NCI-H510A treated with DMSO at 0.1 percent for 48 hours (cell line): ENCODE results near the gene TIRAP.
"Not testable (repeated sequence)": the region's sequence is repeated elsewhere in the genome, so short reads cannot be mapped to it uniquely, and the experiment has no call there.

Experiments
- DNase-seq: peaks from one replicate; lab custom pipeline; 2025; lab: John Stamatoyannopoulos, UW

The TIRAP gene, protein sequence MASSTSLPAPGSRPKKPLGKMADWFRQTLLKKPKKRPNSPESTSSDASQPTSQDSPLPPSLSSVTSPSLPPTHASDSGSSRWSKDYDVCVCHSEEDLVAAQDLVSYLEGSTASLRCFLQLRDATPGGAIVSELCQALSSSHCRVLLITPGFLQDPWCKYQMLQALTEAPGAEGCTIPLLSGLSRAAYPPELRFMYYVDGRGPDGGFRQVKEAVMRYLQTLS

DNA sequence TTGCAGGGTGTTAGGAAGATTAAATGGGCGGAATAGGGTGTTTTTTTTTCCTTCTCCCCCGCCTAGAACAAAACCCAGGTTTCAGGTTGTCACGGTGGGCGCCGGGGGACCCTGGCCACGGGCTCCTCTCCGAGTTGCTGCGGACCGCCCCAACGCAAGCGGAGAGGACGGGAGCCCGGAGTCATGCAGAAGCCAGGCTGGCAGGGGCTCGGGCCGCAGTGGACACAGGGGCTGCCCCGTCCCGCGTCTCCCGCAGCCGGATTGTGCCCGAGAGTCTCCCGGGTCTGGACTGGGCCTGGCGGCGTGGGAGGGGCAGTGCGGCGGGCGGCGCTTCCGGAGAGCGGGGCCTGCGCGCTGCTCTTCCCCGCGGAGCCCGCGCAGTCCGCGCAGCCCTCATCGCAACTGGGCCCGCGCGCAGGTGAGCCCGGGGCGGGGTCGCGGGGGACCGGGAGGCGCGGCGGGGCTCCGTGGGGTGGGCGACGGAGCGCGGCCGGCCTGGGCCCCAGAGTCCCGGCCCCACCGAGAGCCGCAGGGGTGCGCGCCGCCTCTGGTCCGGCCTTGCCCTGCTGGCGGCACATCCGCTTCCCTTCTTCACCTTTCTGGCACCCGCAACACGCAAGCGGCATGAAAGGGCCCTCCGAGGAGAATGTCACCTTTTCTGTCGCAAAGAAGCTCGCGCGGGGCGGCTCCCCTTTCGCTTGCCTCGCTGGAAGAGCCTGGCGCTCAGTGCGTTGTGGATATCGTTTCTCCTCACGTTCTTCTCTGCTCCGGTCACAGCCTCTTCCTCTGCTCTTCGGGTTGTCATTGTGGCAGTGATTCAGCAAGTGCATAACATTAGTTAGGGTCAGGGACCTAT is at the start of gene TIRAP:
Gene TIRAP, plus strand, starts transcription at position 358 of the 856 bp plus-strand sequence. CDS start 7,802 bp downstream, outside the sequence.
- DNase-seq, result peak; percentile 60

DNA sequence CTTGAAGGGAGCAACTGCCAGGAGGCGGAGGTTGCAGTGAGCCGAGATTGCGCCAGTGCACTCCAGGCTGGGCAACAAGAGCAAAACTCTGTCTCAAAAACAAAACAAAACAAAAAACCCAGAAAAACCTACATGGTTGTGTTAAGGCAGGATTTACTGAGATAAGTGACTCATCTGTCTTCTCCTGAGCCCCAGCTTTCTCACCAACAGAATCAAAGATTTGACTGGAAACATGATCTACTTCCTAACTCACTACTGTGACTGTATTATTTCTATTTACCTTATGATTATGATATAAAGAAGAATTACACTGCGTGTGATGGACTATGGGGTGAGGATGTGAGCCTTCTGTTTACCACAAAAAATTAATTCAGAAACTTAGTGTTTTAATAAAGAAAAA is 49.5 kb upstream of the TIRAP start:
- no peak for DNase-seq

DNA sequence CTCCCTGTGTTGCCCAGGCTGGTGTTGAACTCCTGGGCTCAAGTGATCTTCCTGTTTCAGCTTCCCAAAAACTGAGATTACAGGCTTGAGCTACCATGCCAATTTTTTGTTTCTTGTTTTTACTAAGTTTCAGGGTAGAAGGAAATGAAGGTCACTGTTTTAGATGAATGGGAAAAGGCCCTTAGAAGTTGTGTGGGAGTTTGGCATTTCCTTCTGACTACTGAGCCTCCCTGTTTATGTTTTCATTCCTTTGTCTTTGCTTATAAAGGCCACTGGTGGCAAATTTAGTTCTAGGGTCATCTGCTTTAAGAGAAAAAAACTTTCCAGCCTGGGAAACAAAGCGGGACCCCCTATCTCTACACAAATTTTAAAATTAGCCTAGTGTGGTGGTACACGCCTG is 36.3 kb upstream of the TIRAP start:
- DNase-seq, result no peak

DNA sequence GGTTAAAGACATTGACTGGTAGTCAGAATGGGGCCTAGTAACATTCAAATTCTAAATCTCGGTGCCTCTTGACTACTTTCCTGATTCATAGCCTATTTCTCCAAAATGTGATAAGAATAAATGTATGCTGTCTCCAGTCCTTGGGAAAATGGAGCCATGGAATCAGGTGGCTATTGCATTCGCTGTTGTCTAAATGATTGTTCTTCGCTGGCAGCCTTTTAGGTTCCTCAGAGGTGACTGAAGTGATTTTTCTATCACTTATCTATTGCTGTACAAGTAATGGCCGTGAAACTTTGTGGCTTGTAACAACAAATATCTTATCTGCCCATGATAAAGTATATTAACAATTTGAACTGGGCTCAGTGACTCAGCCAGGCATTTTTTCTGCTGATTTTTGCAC is 29.6 kb upstream of the TIRAP start:
- DNase-seq, result no peak

DNA sequence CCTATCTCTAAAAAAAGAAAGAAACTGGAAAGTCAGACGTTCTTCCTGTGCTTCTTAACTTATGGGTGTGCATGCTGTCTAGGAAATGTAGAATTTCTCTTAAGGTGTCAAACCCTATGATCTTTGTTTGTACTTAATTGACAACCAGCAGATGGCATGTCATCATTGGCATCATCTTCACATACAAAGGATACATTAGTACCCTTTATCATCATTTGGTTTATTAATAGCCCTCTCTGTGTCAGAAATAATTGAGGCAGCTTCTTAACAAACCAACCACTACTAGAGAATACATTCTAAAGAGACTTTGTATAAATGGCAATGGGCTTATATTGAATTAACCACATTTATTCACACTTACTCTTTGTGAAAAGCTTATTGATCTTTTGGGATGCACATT is 28.1 kb upstream of the TIRAP start:
- DNase-seq, result no peak

DNA sequence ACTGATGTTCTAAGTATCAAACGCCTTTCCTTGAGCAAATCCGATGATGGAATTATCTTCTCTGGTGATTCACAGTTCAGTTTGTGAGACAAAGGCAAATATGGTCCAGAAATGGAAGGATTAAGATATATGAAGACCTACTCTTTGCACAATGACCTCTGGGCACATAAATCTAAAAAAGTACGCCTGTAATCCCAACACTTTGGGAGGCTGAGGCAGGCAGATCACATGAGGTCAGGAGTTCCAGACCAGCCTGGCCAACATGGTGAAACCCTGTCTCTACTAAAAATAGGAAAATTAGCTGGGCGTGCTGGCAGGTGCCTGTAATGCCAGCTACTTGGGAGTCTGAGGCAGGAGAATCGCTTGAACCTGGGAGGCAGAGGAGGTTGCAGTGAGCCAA is 27.4 kb upstream of the TIRAP start:
- not testable (repeated sequence) for DNase-seq

DNA sequence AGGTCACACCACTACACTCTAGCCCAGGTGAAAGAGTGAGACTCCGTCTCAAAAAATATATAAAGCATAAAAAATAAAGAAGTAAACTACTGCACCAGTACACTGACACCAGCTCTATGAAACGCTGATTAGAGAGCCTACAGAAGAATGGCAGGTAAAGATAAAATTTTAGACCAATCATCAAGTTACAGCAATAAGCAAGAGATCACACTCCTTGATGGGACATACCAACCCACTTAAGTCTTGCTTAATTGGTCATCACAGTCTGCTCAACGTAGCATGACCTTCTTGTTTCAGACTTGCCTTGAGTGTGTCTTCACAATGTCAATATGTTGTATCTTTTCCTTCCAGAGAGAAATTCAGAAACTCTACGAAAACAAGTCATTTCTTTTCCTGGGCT is 26.7 kb upstream of the TIRAP start:
- DNase-seq, result no peak

DNA sequence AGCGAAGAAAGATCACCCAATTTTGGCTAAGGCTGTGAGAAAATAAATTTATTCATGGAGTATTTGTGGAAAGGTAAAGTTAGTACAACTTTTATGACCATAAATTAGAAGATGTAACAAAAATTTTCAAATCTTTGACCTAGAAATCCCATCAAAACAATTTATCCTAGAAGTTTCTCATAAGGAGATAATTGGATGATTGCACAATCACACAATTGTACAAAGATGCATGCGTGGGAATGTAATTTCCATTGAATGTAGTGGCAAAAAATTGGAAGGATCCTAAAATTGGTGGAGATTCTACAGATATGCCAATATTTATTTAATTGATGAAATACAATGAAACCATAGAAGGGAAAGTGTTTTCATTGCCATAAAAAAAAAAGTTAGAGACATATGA is 25.7 kb upstream of the TIRAP start:
- no peak for DNase-seq

DNA sequence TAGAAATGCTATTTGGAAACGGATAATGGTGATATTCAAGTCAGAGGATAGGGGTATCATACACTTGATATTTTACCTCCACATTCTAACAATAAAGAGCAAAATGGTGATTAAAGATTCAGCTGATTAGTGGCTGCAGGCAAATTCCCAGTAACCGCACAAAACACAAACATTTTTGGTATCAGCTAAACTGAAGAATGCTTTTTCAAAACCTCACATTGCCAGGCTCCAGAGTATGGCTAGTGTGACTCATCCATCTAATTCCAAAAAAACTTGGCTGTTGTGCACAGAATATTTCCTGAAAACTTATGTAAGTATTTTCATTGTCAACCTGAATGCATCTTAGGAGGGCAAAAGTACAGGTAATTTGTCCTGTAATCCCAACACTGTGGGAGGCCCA is 25.1 kb upstream of the TIRAP start:
- no peak for DNase-seq

DNA sequence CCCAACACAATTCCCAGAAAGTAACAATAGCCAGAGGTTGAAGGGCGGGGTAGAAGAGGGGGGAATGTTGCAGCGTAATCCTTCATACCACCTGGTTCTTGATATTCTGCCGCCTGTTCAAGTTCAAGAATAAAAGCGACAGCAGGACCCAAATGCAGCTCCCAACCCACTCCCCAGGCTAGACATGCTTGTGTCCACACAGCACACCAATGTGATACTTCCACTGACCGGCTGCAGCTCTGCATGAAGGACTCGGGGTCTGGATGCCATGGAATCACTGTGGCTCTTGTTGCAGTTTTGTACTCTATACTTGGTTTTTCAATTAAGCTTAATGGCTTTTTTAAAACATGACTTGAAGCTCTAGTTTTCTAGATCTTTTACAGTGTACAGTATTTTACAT is 20.7 kb upstream of the TIRAP start:
- DNase-seq, result no peak

DNA sequence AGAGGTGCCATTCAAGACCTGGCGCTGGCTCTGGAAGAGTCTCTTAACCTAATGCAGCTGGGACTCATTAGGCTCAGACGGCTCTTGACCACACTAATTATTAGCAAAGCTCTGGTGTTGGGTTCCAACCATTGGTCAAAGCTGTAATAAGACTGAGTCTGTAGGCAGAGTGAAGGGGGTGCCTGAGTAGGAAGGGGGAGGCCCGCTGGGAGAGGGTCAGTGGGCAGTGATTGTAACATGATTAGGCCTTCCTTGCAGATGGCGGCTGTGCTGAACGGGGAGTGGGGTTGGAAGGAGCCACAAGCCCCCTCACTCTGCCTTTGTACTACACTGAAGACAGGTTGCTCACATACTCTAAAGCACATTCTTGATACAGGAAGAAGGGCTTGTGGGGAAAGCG is 19.4 kb upstream of the TIRAP start:
- DNase-seq, result no peak

DNA sequence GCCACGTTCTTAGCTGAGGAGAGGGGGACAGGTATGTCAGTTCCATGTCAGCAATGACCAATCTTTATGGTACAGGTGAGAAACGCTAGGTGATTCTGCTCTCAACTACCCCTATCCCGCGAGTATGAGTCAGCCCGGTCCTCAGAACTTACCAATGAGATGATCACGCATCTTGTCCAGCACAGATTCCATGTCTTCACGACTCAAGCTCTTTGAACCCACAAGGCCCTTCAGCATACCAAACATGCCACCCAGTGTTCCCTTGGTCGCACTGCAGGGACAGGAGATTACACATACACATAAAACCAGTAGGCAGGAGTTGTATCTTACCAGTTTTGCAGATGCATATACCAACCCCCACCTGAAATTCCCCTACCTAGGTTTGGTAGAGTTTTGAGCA is 17.1 kb upstream of the TIRAP start:
- no peak for DNase-seq

DNA sequence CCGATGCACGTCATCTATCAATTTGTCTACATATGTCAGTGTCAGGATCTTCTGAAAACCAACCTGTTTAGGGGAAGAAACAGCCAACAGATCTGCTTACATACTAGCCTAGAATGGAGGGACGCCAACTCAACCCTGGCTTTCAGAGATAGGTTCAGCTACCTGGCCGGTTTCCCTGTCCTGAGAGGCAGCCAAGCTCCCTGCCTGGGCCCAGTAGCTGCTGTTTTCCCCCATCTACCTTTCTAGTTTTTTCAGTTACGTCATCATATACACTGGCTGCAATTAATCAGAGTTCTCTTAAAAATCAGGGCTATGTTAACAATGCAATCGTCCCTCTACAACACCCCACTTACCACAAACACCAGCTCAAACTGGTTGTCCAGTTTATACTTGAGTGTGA is 15.2 kb upstream of the TIRAP start:
- DNase-seq, result no peak

DNA sequence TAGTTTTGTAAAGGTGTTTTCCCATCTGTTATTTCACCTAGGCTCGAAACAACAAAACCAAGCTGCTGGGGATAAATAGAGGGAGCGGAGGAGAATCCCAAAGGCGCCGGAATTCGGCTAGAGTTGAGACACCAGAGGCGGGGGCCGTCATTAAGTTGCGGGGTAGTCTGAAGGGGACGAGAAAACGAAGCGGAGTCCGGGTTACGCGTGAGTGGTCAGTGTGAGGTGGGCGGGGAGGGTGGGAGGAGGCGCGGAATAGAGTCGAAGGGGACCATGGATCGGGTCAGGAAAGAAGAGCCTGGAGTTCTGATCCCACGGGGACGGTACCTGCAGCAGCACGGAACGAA is 14.6 kb upstream of the TIRAP start:
- no peak for DNase-seq

DNA sequence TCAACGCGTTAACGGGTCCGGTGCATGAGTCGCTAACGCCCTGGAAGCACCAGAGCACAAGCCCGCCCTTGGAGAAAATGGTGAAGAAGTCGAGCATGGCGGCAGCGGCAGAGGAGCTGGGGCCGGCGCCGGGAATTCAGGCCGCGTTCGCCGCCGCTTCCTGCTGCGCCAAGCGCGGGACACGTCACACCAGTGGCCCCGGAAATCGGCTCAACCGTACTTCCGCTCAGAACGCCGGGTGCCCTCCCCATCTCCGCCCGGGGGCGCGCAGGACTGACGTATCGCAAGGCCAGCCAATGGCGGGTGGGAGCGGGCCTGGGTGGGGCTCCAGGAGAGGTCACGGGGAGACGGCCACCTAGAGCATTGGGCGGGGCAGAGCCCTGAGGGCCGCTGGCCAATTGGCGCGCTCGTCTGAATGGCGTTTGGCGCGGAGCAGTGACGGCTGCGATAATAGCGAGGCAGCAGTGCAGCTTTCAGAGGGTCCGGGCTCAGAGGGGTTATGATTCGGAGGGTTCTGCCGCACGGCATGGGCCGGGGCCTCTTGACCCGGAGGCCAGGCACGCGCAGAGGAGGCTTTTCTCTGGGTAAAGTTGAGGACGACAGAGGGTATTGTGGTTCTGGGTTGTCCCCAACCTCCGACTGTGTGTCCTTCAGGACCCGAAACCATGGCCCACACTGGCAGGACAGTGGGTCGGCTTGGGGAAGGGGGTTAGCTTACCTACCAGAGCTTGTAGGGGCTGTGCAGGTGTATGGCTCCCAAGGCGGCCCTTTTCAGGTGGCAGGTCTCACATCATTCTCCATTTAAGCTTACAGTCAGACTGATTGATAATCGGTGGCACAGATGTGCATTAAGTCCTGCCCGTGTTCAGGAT is 13.9 kb upstream of the TIRAP start, which contains the start of the genes FOXRED1 and SRPRA:
Gene FOXRED1, plus strand, starts transcription at position 447 of the 872 bp plus-strand sequence. Its CDS starts 53 bp downstream, at position 500.
Gene SRPRA, minus strand, starts transcription at position 188 of the 872 bp plus-strand sequence. Its CDS starts 91 bp downstream, at position 97.
- peak; percentile 96 for DNase-seq

DNA sequence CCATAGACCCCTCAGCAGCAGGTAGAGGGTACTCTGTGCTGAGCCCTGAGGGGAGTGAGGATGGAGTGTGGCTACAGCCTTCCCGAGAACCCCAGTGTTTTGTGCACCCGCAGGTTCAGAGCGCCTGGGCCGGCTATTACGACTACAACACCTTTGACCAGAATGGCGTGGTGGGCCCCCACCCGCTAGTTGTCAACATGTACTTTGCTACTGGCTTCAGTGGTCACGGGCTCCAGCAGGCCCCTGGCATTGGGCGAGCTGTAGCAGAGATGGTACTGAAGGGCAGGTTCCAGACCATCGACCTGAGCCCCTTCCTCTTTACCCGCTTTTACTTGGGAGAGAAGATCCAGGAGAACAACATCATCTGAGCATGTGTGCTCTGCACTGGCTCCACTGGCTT is 5.6 kb upstream of the TIRAP start:
- no peak for DNase-seq

DNA sequence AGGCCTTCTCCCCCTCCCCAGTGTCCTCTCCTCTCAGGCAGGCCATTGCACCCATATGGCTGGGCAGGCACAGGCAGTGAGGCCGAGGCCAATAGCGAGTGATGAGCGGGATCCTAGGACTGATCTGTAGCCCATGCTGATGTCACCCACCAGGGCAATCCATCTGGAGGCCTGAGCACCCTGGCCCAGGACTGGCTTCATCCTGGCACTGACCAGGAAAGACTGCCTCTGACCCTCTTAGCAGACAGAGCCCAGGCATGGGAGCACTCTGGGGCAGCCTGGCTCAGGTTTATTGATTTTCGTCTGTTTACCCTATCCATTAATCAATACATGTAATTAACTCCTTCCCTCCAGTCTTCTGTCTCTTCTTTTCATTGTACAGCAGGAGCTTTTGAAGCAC is 5.1 kb upstream of the TIRAP start:
- DNase-seq, result no peak

DNA sequence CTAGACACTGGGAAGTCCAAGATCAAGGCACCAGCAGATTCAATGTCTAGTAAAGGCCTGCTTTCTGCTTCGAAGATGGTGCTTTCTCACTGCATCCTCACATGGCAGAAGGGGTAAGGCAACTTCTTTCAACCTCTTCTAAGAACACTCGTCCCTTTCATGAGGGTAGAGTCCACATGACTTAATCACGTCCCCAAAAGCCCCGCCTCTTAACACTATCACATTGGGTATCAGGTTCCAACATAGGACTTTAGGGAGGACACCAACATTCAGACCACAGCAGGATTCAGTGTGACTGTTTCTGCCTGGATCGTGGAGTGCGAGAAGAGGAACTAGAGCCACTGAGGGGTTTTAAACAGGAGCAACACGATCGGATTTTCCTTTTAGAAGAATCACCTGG is 3.7 kb upstream of the TIRAP start:
- no peak for DNase-seq

DNA sequence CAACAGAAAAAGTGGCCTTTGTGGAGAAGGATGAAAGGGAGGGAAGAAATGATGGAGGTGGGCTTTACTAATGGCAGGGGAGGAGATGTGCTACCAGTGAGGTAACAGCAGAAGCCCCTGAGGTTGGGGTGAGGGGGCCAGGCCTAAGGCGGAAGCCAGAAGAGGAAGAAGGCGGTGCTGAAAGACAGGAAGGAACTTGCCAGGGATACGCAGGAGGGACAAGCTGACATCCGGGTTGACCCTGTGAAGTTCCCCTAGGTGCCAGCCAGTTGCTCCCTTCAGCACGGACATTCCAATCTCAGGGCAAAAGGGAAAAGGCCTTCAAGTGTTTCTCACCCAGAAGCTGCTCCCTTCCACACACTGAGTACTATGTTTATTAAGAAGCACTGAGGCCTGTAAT is 2.3 kb upstream of the TIRAP start:
- DNase-seq, result no peak

DNA sequence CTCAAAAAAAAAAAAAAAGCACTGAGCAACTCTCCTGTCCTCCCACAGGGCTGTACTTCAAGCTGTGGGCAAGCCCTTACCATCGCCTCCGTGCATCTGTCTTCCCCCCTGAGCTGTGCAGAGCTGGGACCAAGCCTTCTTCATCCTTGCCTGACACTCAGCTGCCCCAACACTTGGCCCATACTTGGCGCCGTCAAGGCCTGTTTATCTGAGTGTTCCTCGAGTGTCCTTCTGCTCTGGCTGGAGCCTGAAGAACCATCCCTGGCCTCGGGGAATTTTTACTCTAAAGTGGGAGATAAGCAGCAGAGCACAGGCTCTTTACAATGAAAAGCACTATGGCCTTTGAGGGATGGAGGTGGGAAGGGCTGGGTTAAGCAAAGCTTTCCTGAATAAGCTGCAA is 1.6 kb upstream of the TIRAP start:
- DNase-seq, result no peak

DNA sequence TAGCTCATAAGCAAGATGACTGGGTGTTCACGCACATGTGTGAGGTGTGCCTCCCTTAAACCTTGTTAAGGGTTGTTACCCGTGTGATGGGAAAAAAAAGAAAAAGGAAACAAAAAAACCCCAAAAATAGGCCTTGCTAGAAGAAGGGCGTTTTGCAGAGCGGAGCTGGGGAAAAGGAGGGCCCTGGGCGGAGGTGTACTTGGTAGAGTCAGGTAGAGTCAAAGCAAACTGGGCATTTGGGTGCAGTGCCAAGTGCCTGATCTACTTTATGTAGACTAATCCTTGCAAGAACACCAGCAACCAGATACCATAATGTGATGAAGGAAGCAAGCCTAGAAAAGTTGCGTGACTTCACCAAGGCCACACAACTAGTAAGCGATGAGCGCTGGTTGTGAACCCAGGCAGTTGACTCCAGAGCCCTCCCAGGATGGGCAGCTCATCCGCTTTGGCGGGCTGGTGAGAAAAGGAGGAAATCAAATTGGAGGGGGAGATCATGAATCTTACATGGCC is 1.2 kb upstream of the TIRAP start:
- DNase-seq, result no peak

DNA sequence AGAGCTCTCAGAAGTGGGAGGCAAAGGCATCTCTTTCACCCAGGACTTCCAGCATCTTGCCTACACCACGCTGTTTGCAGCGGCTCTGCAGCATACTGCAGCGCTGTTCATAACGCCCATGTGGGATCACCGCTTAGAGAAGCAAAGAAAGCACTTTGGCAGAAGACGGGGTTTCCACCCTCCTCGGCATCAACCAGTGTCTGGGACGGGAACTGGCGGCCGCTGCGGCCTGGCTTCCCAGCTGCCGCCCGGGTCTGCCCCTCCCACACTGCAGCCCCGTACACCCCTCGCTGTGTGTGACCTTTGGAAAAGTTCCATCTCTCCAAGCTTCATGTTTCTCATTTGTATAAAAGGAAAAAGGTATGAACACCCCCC is 545 bp upstream of the TIRAP start:
- peak; percentile 10 for DNase-seq
